Mucosa of stomach (tissue), 1 donor: Measurements from ENCODE around the gene PTGER3.

Experiments used
- H3K27me3 ChIP-seq: one replicate; pipeline ENCODE4 v1.7.0; 2013; ENCODE audit warnings: mild to moderate bottlenecking, low read length; ENCODE audit not compliant: control insufficient read depth, insufficient read depth
- H3K36me3 ChIP-seq: one replicate; pipeline ENCODE4 v1.7.0; 2013; ENCODE audit warnings: low read length; ENCODE audit not compliant: control insufficient read depth, insufficient read depth
- H3K4me1 ChIP-seq: one replicate; pipeline ENCODE4 v1.7.0; 2013; ENCODE audit warnings: mild to moderate bottlenecking, low read length; ENCODE audit not compliant: control insufficient read depth, insufficient read depth
- H3K4me3 ChIP-seq: one replicate; pipeline ENCODE4 v1.7.0; 2013; ENCODE audit warnings: low read length
- H3K9ac ChIP-seq: one replicate; pipeline ENCODE4 v1.7.0; 2013; ENCODE audit warnings: mild to moderate bottlenecking, low read length, moderate library complexity
- H3K9me3 ChIP-seq: one replicate; pipeline ENCODE4 v1.7.0; 2013; ENCODE audit warnings: mild to moderate bottlenecking, low read length, moderate library complexity; ENCODE audit not compliant: control insufficient read depth
- donor health status: Pancreatic carcinoma.

The PTGER3 gene

DNA sequence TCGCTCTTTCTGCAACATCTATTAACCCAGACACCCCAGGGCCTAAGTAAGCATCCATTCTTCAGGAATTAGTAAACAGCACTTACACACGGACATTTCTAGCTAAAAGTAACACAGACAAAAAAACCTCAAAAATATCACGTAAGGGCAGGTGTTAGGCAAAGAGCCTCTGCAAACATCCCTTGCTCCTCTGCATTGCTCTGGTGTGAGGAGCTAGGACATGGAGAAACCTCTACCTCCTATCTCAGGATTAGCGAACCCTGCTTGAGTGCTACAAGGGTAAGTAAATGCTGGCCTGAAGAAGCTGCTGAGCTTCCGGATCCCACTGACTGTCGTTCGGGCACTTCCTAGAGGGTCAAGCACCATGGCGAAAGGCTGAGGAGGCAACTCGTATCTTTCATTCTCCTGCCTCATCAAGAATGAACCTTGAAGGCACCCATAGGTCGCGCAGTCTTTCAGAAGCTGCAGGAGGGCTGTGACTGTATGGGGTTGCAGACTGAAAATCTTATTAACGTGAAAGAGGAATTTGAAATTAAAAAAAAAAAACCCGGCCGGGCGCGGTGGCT, 2.1 kb downstream of the PTGER3 start:
- no peaks in the 10 kb centered on the region for H3K9me3 ChIP-seq
- H3K36me3 ChIP-seq = no peaks in the 10 kb centered on the region
- no peak overlapping the region for H3K4me3 ChIP-seq
- no peak overlapping the region for H3K9ac ChIP-seq
- peaks cover 40% of the 10 kb centered on the region for H3K27me3 ChIP-seq
- peaks cover 4% of the 10 kb centered on the region for H3K4me1 ChIP-seq

GRCh38 chr1:71044833-71045232, 2.8 kb downstream of the PTGER3 start:
- no peak overlapping the region for H3K9ac ChIP-seq
- H3K9me3 ChIP-seq = no peaks in the 10 kb centered on the region
- H3K36me3 ChIP-seq = no peaks in the 10 kb centered on the region
- H3K27me3 ChIP-seq = peaks cover 38% of the 10 kb centered on the region
- peaks cover 4% of the 10 kb centered on the region for H3K4me1 ChIP-seq
- H3K4me3 ChIP-seq = no peak overlapping the region

- Histone ChIP-seq H3K4me3 (no peak overlapping the region), H3K27me3 (peaks cover 25% of the 10 kb centered on the region), H3K36me3 (no peaks in the 10 kb centered on the region), H3K4me1 (peaks cover 4% of the 10 kb centered on the region), H3K9me3 (no peaks in the 10 kb centered on the region), H3K9ac (no peak overlapping the region)
Measured at GRCh38 chr1:71043065-71043464, 4.6 kb downstream of the PTGER3 start.

DNA sequence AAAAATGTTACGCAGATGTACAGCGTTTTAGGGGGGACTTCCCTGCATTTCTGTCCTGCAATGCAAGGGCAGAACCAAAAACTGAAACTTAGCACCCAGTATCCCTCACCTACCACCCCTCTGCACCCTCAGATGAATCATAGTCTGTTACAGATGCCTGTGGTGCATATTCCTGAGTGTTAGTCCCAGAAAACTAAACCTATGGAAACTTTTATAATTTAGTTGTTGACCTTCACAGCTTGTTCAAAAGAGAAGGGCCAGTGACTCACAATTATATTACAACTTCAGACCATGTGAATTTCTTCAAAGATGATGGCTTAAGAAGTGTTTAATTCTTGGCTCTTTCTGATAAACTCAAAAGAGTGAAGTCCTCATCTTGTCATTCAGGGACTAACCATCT, 5.8 kb downstream of the PTGER3 start:
- Histone ChIP-seq H3K9me3 (no peaks in the 10 kb centered on the region), H3K9ac (no peak overlapping the region), H3K36me3 (no peaks in the 10 kb centered on the region), H3K27me3 (peaks cover 12% of the 10 kb centered on the region), H3K4me3 (no peak overlapping the region), H3K4me1 (no peaks in the 10 kb centered on the region)

DNA sequence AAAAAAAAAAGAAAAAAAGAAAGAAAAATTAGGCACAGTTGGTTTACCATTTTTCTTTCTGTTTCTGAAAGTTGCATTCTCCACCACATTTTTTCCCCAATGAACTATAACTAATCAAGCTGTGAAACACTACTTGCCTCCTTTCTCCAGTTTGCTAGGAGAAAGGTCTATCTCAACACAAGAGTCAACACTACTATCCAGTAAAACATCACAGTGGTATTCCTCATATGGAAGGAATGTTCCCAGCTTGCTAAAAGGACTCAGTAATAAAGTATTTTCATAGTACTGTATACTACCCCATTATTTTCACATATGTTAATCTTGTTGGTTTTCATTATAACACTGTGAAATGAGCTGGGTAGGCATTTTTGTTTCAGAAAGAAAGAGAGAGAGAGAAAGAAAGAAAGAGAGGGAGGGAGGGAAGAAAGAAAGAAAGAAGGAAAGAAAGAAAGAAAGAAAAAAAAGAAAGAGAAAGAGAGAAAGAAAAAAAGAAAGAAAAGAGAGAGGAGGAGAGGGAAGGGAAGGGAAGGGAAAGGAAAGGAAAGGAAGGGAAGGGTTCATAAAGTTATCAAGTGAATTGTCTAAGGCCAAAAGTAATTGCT, 7.9 kb downstream of the PTGER3 start:
- Histone ChIP-seq H3K36me3 (no peaks in the 10 kb centered on the region), H3K9me3 (no peaks in the 10 kb centered on the region), H3K4me3 (no peak overlapping the region), H3K27me3 (no peaks in the 10 kb centered on the region), H3K9ac (no peak overlapping the region), H3K4me1 (no peaks in the 10 kb centered on the region)

DNA sequence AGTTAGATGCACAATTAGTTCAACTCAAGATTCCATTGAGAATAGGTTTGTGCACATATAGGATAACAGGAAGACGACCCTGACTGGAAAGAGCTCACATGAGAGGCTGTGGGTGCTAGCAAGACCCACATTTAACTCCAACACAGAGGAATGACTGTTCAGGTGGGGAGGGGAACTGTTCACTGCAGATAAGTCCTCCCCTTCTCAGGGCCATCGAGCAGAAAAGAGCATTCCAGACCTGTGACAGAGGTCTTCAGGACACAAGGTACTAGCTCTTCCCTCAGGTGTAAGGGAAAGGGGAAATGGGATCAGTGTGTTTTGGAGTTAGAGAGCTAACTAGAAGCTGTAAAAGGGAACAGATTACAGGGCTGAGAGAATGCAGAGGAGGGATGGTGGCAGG, 8.7 kb downstream of the PTGER3 start:
- Histone ChIP-seq H3K4me1 (no peaks in the 10 kb centered on the region), H3K4me3 (no peak overlapping the region), H3K9me3 (no peaks in the 10 kb centered on the region), H3K9ac (no peak overlapping the region), H3K27me3 (no peaks in the 10 kb centered on the region), H3K36me3 (no peaks in the 10 kb centered on the region)

GRCh38 chr1:71037829-71038620, 9.6 kb downstream of the PTGER3 start:
- Histone ChIP-seq H3K36me3 (no peaks in the 10 kb centered on the region), H3K4me1 (no peaks in the 10 kb centered on the region), H3K4me3 (no peak overlapping the region), H3K9me3 (no peaks in the 10 kb centered on the region), H3K27me3 (no peaks in the 10 kb centered on the region), H3K9ac (no peak overlapping the region)

GRCh38 chr1:71037066-71037465, 10.6 kb downstream of the PTGER3 start:
- Histone ChIP-seq H3K27me3 (no peaks in the 10 kb centered on the region), H3K4me1 (no peaks in the 10 kb centered on the region), H3K36me3 (no peaks in the 10 kb centered on the region), H3K4me3 (no peak overlapping the region), H3K9ac (no peak overlapping the region), H3K9me3 (no peaks in the 10 kb centered on the region)

- Histone ChIP-seq H3K4me1 (no peaks in the 10 kb centered on the region), H3K36me3 (no peaks in the 10 kb centered on the region), H3K9me3 (no peaks in the 10 kb centered on the region), H3K27me3 (no peaks in the 10 kb centered on the region), H3K4me3 (no peak overlapping the region), H3K9ac (no peak overlapping the region)
Measured at GRCh38 chr1:71033136-71033535, 14.5 kb downstream of the PTGER3 start.

DNA sequence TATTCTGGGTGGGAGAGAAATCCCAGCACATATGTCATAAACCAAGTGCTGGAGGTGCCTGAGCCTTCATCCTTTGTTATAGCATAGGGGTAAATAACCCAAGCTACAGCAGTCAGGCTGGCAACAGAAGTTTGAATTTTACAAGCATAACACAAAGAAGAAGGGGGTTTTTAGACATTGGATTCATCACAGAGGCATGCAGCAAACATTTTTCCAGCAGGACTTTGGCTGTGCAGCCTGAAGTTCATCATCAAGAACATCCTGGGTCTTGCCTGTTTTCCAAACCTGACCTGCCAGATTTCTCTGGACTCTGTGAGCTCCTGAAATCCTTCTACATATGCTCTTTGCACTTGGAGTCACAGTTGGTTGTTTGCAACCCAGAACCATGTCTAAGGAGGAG, 16.2 kb downstream of the PTGER3 start:
- H3K9me3 ChIP-seq = no peaks in the 10 kb centered on the region
- no peaks in the 10 kb centered on the region for H3K27me3 ChIP-seq
- H3K9ac ChIP-seq = no peak overlapping the region
- H3K36me3 ChIP-seq = no peaks in the 10 kb centered on the region
- H3K4me1 ChIP-seq = no peaks in the 10 kb centered on the region
- no peak overlapping the region for H3K4me3 ChIP-seq

DNA sequence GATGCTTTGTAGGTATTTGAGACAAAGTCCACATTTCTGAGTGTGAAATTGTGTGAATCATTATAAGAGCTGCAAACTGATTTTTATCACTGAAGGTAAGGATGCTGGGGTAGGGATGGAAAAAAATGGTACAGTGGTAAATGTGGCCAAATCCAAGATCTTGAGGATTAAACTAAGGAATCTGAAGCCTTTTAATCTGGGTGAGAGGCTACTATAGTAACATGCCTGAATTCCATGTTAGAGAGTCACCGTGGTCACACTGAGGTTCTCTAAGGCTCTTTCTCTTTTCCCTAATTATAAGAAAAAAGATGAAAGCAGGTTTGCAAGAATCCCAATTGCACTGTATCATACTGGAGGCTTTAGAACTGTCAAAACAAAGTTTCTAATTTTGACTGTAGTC, 17.6 kb downstream of the PTGER3 start:
- Histone ChIP-seq H3K36me3 (no peaks in the 10 kb centered on the region), H3K4me1 (no peaks in the 10 kb centered on the region), H3K4me3 (no peak overlapping the region), H3K9ac (no peak overlapping the region), H3K9me3 (no peaks in the 10 kb centered on the region), H3K27me3 (no peaks in the 10 kb centered on the region)

DNA sequence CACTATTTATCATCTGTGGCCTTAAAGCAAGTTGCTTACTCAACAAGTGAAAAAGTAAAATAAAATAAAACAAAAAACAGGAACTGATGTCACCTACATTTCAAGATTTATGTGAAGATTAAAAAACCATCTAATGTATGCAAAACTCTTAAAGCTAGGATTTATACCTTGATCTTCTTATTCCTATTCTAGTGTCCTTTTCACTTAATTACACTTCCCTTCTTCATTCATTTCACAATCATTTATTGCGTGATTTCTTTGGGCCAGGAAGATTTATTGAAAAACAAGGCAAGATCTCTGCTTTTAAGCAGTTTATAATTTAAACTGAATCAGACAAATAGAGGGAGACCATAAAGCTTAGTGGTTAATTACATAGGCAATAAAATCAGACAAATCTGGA, 18.6 kb downstream of the PTGER3 start:
- Histone ChIP-seq H3K9ac (no peak overlapping the region), H3K4me1 (no peaks in the 10 kb centered on the region), H3K9me3 (no peaks in the 10 kb centered on the region), H3K27me3 (no peaks in the 10 kb centered on the region), H3K4me3 (no peak overlapping the region), H3K36me3 (no peaks in the 10 kb centered on the region)
